Nephron (organoid): ENCODE measurements around the gene SULF2.

Experiments
- H3K27ac Mint-ChIP-seq, 3 experiments: 2 replicates each; pipeline ENCODE4 v1.8.0; 2020; ENCODE audit warnings: mixed read lengths in 3 of 3, mild to moderate bottlenecking in 2 of 3, moderate library complexity in 1 of 3
- H3K27me3 Mint-ChIP-seq: 2 replicates; pipeline ENCODE4 v1.8.0; 2021; ENCODE audit warnings: low read depth, mild to moderate bottlenecking, moderate library complexity, mixed read lengths
- H3K36me3 Mint-ChIP-seq: 2 replicates; pipeline ENCODE4 v1.8.0; 2020; ENCODE audit warnings: low read depth, mixed read lengths
- H3K4me1 Mint-ChIP-seq: 2 replicates; pipeline ENCODE4 v1.8.0; 2020; ENCODE audit warnings: mixed read lengths
- H3K4me3 Mint-ChIP-seq, 3 experiments: 2 replicates each; pipeline ENCODE4 v1.8.0; 2020; ENCODE audit warnings: mild to moderate bottlenecking in 3 of 3, mixed read lengths in 3 of 3, moderate library complexity in 2 of 3
- H3K9me3 Mint-ChIP-seq: 2 replicates; pipeline ENCODE4 v1.8.0; 2020; ENCODE audit warnings: mixed read lengths
- CTCF ChIP-seq, 3 experiments: fragments of 200-600 bp; sonication (generic); IDR thresholded peaks; one replicate each; pipeline ENCODE4 v1.5.0; 2021; ENCODE audit warnings: antibody characterized with exemption in 3 of 3; ENCODE audit not compliant: unreplicated experiment in 3 of 3

Gene SULF2

GRCh38 chr20:47676219-47676721 is 109.0 kb downstream of the SULF2 start:
- peaks cover 13% of the 10 kb centered on the region for H3K36me3 Mint-ChIP-seq
- no peaks in the 10 kb centered on the region for H3K4me1 Mint-ChIP-seq
- TF ChIP-seq CTCF (IDR thresholded peaks at IDR 0.05; ENCODE audit: unreplicated experiment in 3 of 3), result no peak
- peaks cover 5% of the 10 kb centered on the region for H3K27me3 Mint-ChIP-seq
- H3K27ac Mint-ChIP-seq, result no peak overlapping the region
- H3K4me3 Mint-ChIP-seq, result no peak overlapping the region
- H3K9me3 Mint-ChIP-seq, result no peaks in the 10 kb centered on the region

GRCh38 chr20:47675190-47676142 is 109.8 kb downstream of the SULF2 start:
- TF ChIP-seq CTCF (IDR thresholded peaks at IDR 0.05; ENCODE audit: unreplicated experiment in 3 of 3), result no peak
- Mint-ChIP-seq H3K36me3 (peaks cover 17% of the 10 kb centered on the region), H3K4me3 (no peak overlapping the region), H3K9me3 (no peaks in the 10 kb centered on the region), H3K27ac (no peak overlapping the region), H3K27me3 (peaks cover 5% of the 10 kb centered on the region), H3K4me1 (no peaks in the 10 kb centered on the region)

GRCh38 chr20:47674686-47675085 is 110.6 kb downstream of the SULF2 start:
- no peaks in the 10 kb centered on the region for H3K4me1 Mint-ChIP-seq
- no peaks in the 10 kb centered on the region for H3K9me3 Mint-ChIP-seq
- H3K36me3 Mint-ChIP-seq, result peaks cover 20% of the 10 kb centered on the region
- no peak overlapping the region for H3K27ac Mint-ChIP-seq
- peaks cover 5% of the 10 kb centered on the region for H3K27me3 Mint-ChIP-seq
- H3K4me3 Mint-ChIP-seq, result no peak overlapping the region
- TF ChIP-seq CTCF (IDR thresholded peaks at IDR 0.05; ENCODE audit: unreplicated experiment in 3 of 3), result no peak

GRCh38 chr20:47674145-47674544 is 111.1 kb downstream of the SULF2 start:
- no peak for TF ChIP-seq CTCF (IDR thresholded peaks at IDR 0.05; ENCODE audit: unreplicated experiment in 3 of 3)
- Mint-ChIP-seq H3K27me3 (peaks cover 5% of the 10 kb centered on the region), H3K9me3 (no peaks in the 10 kb centered on the region), H3K4me1 (no peaks in the 10 kb centered on the region), H3K4me3 (no peak overlapping the region), H3K27ac (no peak overlapping the region), H3K36me3 (peaks cover 25% of the 10 kb centered on the region)

- H3K36me3 Mint-ChIP-seq, result peaks cover 30% of the 10 kb centered on the region
- no peak overlapping the region for H3K27ac Mint-ChIP-seq
- TF ChIP-seq CTCF (IDR thresholded peaks at IDR 0.05; ENCODE audit: unreplicated experiment in 3 of 3), result no peak
- no peaks in the 10 kb centered on the region for H3K9me3 Mint-ChIP-seq
- peaks cover 5% of the 10 kb centered on the region for H3K27me3 Mint-ChIP-seq
- H3K4me1 Mint-ChIP-seq, result no peaks in the 10 kb centered on the region
- H3K4me3 Mint-ChIP-seq, result no peak overlapping the region
Measured at GRCh38 chr20:47673671-47673955, 111.7 kb downstream of the SULF2 start.
